HG02970 (cell line): ENCODE results near the gene KCNJ15.

Experiments
- ATAC-seq: cut with Tn5 transposase; IDR thresholded peaks from one replicate; pipeline ENCODE4 v1.9.1; 2021; ENCODE audit warnings: mild to moderate bottlenecking, moderate library complexity, moderate number of reproducible peaks; ENCODE audit not compliant: unreplicated experiment, low FRiP score

Gene KCNJ15

DNA sequence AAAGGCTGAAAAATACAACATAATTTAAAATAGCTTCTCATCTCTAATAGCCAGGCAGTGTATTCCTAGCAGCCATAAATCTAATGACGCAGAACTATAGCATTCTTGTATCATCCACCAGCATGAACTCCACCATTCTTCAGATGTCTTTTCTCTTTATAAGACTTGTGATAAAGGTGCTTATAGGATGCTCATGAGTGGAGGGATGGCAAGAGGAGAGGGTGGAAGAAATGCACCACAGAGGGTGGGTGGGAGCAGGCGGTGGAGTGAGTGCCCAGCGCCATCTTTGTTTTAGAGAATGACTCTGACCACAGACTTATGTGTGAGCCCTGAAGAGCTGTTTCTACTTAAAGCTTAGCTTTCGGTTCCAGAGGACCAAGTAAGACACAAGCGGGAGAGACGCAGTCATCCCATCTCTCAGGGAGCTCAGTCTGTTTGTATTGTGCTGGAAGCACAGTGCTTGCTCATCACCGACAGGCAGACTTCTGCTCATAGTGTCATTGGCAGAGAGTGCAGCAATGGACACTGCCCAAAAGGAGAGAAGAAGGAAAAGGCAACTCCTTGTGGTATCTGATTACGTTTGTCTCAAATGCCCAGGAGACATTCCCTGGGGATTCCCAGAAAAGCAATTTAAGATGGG, 65.6 kb downstream of the KCNJ15 start:
- ATAC-seq, result no peak

DNA sequence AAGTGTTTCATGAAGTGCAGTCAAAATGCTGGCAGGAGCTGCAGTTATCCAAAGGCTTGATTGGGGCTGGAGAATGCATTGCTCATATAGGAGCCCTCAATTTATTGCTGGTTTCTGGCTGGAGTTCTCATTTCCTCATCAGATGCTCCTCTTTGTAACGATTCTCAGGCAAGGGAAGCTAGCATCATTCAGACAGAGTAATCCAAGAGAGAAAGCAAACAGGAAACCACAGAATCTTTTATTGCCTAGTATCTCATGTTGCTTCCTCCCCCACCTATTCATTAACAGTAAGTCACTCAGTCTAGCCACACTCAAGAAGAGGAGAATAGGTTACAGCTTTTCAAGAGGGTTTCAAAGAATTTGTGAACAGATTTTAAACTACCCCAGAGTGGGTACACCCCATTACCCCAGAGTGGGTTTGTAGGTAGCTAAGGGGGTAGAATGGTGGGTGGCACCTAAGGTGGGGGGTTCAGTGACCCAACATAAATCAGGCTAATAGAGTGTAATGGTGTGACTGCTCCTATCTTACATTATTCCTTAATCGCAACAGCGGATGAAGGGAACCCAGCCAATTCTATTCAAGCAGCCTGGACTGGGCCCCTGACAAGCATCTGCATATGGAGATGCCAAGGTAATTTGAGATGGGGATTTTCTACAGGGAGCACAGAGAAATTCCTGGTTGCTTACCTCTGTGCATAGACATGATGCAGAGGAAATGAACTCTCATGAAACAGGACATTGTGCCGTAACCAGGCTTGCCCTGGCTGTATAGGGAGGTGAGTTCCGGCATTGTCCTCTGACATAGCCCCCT, 67.1 kb downstream of the KCNJ15 start:
- ATAC-seq, result no peak

DNA sequence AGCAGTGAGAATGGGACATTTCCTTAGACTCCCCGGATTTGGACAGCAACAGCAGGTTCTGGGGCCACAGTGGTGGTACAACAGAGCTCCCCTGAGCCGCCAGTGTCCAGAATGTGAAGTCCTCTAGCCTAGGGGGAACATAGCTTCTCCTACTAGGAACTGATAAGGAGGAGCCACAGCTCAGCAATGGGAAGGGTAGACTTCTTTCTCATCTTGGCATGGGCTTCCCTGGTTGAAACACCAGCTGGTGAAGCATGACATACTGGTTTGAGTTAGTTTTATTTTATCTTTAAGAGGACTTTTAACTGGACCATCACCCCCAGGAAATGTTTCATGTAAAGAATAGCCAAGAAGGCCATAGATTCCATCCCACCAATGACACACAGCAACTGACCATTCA, 68.4 kb downstream of the KCNJ15 start:
- ATAC-seq, result no peak

DNA sequence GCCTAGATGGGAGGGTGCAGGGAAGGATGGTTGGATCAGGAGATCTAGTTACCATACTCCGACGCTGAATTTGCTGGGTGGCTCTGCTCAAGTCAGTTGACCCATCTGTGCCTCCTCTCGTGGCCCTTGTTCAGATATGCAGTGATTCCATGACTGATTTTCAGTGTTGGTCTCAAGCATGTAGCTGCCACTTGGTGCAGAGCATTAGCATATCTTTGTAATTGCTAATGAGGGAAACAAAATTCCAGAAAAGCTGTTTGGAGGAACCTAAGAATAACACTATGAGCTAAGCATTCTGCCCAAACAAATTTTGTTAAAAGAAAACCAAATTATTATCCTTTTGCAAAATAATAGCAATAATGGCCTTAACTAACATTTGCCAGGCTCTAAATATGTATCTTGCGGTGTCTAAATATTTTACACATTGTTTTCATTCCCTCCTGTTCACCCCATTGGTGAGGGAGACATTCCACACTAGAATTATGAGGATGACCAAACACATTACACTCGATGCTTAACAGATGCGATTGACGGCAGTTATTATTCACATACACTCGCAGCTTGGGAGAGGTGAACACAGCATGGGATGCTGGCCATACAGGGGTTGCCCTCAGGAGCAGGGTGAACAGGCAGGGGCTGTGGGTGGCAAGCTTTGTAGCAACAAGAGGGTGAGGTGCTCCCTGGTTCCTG, 69.1 kb downstream of the KCNJ15 start:
- ATAC-seq, result no peak

DNA sequence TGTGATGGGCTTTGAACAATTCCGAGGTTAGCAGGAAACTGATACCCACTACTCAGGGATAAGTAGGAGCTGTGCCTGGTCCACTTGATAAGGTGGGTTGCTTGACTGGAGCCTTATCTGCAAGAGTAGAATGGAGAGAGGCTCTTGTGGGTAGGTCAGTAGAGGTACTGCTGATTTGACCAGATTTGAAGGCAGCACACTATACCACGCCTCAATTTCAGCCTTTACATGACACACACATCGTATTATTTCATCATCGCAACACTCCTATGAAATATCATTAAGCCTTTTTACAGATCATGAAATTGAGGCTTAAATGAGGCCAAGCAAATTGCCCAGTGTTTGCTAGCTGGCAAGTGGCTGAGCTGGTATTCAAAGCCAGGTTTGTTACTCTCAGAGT, 69.6 kb downstream of the KCNJ15 start:
- no peak for ATAC-seq

DNA sequence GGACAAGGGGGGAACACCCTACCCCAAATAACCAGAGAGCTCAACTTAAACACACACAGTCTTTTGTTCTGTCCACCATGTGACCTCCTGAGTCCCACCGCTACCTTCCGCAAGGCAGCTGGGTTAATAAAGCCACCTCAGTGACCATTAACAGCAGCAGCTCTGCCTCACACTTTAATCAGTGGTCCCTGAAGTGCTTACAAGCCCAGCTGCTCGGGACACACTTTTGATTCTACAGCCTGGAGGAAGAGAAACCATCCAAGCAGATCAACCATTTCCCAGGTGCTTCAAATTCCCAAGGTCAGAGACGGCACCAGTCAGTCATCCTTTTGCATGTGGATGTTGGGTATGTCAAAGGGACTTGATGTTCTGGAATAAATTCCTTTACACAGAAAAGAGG, 70.1 kb downstream of the KCNJ15 start:
- ATAC-seq, result no peak

DNA sequence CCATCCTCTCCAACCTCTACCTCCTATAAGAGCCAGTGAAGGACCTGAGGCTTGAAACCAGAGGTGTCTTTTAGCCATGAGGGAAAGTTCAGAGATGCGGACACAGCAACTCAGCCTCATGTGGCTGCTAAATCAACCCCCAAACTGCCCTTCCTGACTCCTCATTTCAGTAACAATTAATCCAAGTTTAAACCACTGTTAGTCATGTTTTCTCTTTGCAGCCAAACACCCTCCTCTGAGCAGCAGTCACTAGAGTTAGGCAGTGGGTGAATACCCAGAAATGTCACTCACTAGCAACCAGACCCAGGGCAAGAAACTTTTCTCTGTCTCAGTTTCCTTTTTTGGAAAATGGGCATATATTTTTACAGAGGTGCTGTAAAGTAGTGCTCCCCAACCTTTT, 71.2 kb downstream of the KCNJ15 start:
- ATAC-seq, result no peak

DNA sequence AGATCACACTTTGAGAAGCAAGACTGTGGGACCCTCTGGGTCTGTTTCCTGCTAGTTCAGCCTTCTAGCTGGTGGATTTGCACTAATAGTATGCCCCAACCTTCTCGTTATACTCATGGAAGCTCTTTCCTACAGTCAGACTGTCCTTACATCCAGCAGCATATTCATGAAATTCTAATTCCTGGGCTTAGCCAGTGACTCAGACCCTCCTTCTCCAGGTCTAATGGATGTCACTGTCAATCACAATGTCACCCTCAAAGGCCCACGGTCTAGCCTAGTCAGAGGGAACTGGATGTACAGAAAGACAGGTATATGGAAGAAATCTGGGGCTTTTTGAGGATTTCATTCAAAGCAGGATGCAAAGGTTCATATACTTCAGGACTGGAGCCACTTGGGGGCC, 72.4 kb downstream of the KCNJ15 start:
- ATAC-seq, result no peak

DNA sequence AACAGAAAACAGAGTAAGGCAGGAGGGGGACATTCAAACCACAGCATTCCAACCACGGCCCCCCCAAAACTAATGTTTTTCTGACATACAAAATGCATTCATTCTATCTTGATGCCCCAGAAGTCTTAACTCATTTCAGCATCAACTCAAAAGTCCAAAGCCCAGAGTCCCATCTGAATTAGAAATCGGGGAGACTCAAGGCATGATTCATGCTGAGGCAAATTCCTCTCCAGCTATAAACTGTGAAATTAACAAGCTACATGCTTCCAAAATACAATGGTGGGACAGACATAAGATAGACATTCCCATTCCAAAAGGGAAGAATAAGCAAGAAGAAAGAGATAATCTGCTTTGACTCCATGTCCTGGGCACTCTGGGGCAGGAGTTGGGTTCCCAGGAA, 73.9 kb downstream of the KCNJ15 start:
- ATAC-seq, result no peak

DNA sequence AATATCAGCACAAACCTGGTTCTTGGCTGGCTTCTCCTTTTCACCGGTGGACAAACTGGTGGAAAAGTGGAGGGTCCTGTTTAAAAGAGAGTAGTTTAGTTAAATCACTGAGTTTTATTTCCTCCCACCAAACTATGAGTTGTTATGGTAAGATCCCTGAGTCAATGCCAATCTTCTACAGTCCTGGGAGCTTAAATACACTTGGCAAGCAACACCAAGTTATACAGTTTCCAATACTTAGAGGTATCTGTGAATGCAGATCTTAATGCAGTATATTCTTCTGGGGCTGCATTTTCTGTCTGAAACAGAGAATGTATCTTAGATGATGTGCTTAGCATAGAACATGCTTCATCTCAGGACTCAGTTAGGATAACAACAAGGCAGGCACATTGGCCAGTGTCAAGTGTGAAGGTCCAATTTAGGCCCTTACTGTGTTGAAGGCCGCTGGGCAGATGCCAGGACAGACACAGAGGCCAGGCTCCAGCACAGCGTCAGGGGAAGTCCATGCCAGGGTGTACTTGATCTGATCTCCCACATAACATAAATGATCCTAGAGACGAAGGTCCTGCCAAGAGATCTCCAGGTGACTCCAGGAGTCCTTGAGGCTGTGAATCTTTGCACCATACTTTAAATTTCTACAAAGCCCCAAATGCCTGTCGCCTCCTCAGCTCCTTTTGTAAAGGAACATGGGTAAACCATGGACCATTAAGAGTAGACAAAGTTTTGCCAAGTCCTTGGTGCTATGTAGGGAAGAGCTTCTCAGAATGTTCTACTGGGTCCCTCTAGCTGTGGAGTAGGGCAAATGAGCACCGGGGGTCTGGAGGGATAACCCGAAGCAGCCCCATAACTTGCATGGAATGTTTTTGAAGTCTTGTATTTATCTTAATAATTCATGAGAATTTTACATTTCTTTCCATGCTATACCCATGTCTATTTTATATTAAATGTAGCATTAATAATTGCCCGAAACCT, 76.8 kb downstream of the KCNJ15 start:
- ATAC-seq, result no peak

DNA sequence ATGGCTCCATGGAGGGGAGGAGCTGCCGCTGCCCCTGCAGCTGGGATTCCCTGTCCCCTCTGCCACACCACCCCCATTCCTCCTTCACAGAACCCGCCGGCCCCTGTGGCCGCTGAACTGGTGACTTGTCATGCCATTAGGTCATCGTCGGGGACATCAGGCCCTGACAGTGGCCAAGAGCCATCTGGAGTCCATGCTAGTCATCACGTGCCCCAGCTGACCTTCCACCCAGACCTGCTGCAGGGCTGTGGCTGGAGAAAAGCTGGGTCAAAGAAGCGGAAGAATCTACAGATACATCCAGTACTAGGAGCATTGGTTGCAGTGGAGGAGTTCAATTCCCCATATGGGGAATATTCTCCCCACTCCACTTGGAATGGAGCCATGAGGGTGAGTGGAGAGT, 78.1 kb downstream of the KCNJ15 start:
- no peak for ATAC-seq

DNA sequence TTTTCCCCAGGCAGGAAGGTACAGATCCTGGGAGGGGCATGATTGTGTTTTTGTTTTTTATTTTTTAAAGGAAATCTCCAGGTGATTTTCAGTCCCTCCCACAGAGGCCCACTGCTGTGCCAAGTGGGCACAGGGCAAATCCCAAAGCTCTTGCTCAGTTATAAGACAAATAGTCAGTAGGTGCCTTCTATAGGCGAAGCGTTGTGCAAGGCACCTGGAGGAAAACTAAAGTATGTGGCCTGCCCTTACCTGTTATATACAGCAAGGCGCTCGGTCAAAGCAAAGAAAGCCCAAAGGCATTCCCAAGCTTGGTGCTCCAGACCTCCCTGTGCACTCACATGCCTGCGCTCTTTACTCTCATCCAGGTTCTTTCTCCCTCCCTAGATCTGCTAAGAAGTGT, 81.0 kb downstream of the KCNJ15 start:
- no peak for ATAC-seq

DNA sequence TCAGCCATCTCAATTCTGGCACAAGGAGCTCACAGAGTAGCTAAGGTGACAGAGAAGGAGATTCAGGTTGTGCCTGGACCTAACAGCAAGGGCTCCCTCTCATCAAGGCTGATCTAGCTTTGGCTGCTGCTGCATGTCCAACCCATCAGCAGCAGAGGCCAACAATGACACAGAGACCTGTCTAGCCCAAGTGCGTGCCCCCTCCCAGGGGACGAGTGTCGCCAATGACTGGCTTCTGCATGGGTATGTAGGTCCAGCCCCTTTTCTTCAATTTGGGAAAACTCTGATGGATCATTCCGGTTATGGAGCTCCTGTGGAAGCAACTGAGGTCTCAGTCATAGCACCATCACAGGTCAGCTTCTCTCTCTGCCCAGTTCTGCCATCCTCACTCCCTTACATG, 83.3 kb downstream of the KCNJ15 start:
- no peak for ATAC-seq

DNA sequence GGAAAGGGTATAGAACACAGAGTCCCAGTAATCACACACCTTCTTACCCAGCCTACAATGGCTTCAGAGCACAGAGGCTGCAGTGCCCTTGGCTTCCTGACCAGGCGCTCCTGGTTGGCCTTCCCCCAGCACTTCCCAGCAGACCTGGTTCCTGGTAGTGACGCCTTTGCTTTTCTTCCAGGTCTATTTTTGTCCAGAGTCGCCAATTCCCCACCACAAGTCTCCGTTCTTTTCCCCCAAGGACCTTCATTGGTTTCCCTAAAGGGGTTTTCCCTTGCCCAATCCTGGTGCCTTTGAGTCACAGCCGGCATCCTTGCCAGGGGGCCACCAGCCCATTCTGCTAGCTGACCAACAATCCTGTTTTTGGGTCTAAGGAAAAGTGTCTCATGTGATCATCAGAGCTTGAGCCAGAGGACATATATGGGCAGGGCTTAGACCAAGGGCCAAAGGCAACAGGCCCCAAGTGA, 84.8 kb downstream of the KCNJ15 start:
- ATAC-seq, result no peak

DNA sequence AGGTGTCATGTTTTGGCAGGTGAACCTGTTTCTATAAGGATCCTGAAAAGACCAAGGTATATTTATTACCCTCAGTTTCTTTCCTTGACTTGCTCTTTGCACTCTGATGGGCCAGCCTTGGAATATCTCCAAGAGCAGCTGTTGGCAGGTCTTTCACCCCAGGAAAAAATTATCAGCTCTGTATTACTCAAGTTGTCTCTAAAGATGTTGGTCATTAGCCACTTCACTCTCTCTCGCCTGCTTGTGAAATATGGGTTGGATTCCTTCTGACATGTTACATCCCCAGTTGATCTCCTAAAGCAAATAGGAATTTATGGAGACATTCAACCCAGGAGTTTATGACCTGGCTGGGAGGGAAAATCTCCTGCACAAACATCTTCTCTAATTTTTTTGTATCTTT, 85.9 kb downstream of the KCNJ15 start:
- ATAC-seq, result no peak

DNA sequence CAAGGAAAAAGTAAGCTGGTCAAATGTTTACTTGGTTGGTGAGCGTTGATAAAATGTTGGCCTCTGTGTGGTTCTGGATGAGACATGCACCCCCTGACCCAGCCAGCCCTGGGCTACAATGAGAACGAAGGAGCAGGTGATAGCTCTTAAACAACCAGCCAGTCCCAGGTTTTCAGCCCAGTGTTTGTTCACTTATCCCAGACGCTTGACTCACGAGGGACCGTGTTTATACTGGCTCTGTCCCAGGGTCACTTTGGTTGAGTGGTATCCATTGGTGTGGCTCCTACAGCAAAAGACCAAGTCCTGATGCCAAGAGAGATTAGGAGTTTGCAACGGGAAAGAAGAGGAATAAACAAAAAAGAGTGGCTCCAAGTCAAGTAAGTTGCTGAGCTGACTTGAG, 86.9 kb downstream of the KCNJ15 start:
- ATAC-seq, result no peak

DNA sequence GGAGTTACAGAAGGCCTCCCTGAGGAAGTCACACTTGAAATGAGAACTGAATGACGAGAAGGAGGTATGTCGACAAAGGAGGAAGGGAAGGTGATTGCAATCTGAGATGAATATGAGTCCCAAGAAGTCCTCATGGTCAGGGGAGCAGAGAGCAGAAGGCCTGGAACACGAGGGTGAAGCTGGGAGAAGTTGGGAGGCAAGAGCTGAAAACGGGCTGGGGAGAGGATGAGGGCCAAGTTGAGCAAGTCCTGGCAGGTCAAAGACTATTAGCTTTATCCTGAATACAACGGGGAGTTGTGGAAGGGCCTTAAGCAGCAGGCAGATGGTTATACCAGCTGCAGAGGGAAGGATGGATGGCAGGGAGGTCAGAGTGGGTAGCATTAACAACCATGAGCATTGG, 89.5 kb downstream of the KCNJ15 start:
- no peak for ATAC-seq

DNA sequence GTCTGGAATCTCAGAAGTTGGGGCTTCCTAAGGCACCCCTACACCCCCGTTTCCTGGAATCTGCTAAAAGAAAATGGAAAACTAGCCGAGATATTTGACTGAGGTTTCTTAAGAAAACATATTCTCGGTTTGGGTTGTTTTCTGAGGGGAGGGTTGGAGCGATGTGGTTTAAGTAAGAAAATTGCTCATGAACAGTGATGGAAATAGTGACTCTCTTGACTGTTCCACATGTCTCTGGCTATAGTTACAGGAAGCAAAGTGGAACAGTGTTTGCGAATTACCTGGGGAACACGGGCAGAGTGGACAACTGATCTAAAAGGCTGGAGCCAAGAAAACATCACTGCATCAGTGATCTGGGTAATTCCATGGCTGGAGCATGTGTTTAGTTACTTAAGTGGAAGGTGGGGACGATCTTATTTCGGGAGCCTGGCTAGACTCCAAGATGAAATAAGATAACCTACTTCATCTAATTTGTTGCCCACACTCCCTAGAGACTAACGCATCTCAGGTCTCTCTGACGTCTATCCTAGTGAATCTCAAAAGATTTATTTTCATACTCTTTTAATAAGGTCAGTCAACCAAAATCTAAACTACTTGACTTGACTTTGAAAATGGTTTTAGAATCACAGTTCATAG, 92.4 kb downstream of the KCNJ15 start:
- no peak for ATAC-seq

DNA sequence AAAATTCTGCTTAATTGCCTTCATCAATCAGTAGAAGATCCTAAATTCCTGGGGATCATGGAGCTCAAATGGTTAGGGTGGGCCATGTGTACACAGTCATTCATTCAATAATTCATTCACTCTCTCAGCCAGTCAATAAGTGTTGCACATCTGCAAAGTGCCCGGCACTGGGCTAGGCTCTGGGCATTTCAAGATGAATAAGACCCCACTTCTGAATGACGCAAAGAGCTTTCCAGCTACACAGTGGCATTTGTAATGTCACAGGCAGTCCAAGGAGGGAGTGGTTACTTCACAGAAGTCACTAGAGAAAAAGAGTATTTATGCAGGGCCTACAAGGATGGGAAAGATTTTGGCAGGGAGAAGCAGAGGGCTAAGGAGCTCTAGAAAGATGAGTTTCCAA, 93.2 kb downstream of the KCNJ15 start:
- ATAC-seq, result no peak

DNA sequence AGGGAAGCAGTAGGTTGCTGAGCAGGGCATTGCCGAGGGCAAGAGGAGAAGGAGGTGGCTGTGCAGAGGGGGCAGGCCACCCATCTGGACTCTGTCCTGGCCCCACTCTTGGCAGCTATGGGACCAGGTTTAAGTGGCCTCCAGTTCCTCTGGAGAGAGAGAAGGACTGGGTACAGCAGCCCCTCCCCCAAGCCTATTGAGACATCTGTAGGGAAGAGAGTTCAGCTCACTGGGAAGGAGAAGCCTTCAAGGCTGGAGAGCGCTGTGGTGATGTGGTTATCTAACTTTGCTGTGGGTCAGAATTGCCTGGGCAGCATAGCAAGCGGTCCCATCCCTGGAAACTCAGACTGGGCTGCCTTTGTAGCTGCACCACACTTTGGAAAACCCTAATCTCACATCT, 93.9 kb downstream of the KCNJ15 start:
- no peak for ATAC-seq
